Measurements from ENCODE around the gene APRT.
A peak's percentile ranks its signal among the peaks of the same experiment; 100 is the strongest.

Gene APRT

DNA sequence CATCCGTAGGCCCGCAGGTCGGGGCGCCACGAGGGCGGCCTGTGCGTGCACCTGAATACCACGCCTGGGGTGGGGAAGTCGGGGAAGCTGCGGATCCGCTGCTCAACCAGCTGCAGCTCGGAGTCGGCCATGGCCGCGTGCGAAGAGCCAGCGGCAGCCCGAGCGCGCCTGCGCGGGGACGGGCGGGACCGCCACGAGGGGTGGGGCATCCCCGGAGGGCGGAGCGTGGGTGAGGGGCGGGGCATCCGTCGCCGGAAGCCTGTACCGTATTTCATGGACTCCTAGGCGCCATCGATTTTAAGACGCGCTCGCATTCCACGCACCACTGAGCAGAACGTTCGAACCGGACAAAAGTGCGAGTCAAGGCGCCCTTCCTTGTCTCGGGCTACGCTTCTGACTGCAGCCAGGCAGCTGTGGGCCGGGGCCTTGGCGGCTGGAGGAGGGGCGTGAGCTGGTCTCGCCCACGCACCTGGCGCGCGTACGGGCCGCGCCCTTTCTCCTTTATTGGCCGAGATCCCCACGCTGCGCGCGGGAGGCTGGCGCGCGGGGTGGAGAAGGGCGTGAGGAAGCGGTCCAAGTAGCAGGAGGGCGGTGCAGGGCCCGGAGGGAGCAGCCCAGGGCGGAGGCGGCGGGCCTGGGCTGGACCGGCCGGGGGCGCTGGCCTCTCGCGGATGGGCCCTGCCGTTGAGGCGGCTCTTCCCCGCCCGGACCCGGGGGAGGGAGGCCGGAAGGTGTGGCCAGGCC, at the start of gene APRT:
APRT (minus strand) TSS at position 160 of the 744 bp plus-strand sequence; CDS start at position 131, 29 bp downstream.
- DNase-seq = peak; percentile 54

DNA sequence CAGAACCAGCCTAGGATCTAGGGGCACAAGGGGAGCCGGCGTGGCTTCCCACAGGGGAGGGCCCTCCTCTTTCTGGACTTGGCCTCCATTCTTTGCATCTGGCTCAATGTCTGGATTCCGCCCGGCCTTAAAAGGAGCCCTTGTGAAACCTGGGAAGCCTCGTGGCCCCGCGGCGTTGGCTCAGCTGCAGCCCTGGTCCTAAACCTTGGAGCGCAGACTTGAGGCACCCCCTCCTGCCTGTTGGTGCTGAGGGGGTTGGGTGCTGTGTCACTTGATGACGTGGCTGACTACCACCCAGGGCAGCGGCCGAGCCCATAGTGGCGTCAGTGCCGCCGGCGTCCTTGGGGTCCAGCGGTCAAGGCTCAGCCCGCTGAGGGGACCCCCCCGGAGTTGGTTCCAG, 49.6 kb upstream of the APRT start:
- no peak for DNase-seq

- DNase-seq = no peak
Measured at GRCh38 chr16:88859381-88860091, 47.8 kb upstream of the APRT start.

DNA sequence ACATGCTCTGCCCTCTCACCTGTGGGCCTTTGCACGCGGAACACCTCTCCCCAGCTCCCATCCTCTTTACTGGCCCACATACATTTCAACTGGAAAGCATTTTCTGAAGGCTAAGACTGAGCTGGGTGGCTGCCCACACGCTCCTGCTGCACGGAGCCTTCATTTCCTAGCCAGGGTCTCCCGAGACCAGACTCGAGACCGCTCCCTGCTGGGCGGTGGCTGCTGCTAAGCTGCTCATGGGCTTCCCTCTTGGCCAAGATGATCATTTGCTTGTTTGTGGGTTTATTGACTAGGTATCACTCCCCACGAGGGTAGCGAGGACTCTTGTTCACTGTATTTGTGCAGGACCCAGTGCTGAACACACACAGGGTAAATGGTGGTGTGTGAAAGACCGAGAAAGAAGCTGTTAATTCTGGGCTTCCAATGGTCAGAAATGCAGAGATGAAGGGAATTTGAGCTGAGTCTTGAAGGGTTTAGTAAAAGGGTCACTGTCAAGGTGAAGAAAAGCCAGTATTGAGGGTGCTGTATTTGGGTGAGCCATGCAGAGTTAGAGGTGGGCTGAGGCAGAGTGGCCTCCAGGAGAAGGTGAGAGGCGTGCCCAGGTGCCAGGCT, 46.1 kb upstream of the APRT start:
- DNase-seq = no peak

DNA sequence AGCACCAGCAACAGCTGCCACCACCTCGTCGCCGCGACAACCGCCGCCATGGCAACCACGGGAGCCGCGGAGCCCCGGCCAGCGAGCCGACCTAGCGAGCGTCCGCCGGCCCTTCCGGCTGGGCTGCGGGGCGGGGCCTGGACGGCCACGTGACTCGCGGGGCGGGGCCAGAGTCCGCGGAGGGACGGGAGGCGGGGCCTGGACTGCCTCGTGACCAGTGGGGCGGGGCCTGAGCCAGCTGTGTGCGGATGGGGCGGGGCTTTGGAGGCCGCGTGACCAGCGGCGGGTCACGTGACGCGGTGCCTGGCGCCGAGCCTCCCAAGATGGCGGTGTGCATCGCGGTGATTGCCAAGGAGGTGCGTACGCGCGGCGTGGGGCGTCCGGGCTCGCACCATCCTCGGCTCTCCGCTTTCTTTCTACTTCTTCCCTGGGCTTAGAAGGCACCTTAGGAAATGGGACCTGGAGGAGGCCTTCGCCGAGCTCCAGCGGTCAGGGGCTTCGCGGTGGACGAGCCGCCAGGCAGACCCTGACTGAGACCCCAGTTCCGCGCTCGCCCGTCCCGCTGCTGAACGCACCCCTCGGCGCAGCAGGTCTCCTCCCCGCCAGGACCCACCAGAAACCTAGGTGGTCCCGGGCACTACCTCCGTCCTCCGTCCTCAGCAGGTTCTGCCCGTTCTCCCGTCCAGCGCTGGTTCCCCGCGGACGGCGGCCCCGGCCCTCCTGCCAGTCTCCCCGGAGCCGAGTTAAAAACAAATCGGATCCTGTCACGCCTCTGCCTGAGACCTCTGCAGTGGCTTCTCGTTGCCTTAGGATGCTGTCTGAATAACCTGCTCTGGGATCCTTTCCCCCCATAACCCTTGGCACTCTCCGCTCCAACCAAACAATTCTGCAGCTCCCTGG, 45.4 kb upstream of the APRT start, which contains the start of the genes GALNS and TRAPPC2L:
GALNS (minus strand) TSS at position 120 of the 900 bp plus-strand sequence; CDS start at position 50, 70 bp downstream.
TRAPPC2L (plus strand) TSS at position 300 of the 900 bp plus-strand sequence; CDS start at position 324, 24 bp downstream.
- peak; percentile 83 for DNase-seq

DNA sequence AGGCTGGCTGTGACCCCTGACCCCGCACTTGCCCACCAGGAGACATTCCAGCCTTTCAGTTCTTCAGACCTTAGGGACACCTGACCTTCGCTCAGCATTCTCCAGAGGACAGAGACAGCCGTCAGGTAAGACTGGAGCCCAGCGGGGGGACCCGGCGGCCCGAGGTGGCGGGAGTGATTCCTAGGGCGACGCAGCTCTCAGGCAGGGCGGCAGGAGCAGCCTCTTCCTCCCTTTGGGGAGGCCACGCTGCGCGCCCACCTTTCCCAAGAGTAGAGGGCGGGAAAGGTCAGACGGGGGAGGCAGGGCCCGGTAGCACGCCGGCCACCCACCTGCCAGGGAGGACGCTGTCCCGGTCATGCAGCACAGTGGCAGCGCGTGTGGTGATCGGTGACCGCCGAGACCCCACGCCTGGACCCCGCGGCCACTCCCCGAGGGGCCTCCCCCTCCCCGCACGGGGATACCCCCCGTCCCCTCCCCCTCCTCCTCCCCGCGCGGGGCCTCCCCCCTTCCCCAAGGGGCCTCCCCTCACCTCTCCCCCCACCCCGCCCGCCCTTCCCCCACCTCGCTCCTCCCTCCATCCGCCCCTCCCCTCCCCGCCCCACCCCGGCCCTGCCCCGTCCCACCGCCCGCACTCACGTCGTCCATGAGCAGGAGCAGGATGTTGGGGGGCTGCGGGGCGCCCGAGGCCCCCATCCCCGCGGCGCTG, 44.5 kb upstream of the APRT start:
- no peak for DNase-seq

- no peak for DNase-seq
Measured at GRCh38 chr16:88855736-88856121, 44.0 kb upstream of the APRT start.

DNA sequence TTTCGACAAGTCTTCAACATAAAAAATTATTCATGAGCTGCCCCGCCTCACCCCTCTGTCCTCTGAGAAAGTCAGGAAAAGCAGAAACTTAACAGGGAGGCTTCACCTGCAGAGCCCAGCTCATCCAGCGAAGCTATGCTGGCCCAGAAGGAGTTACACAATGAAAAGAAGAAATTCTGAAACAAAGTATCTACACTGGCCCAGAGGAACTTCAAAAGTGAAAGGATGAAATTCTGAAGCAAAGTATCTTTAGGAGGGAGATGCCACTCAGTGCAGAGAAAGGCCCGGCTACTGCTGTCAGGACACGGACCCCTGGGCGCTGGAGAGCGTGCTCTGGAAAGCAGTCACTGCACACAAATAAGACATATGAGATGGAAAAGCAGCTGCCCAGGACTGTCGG, 43.4 kb upstream of the APRT start:
- no peak for DNase-seq

GRCh38 chr16:88854306-88855111, 42.8 kb upstream of the APRT start:
- DNase-seq = no peak

GRCh38 chr16:88853325-88853941, 41.7 kb upstream of the APRT start:
- DNase-seq = no peak

DNA sequence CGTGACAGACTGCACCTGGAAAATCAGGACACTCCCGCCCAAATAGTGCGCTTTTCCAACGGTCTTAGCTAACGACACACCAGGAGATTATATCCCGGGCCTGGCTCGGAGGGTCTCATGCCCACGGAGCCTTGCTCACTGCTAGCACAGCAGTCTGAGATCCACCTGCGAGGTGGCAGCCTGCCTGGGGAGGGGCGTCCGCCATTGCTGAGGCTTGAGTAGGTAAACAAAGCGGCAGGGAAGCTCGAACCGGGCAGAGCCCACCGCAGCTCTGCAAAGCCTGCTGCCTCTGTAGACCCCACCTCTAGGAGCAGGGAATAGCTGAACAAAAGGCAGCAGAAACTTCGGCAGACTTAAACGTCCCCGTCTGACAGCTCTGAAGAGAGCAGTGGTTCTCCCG, 39.9 kb upstream of the APRT start:
- no peak for DNase-seq

DNA sequence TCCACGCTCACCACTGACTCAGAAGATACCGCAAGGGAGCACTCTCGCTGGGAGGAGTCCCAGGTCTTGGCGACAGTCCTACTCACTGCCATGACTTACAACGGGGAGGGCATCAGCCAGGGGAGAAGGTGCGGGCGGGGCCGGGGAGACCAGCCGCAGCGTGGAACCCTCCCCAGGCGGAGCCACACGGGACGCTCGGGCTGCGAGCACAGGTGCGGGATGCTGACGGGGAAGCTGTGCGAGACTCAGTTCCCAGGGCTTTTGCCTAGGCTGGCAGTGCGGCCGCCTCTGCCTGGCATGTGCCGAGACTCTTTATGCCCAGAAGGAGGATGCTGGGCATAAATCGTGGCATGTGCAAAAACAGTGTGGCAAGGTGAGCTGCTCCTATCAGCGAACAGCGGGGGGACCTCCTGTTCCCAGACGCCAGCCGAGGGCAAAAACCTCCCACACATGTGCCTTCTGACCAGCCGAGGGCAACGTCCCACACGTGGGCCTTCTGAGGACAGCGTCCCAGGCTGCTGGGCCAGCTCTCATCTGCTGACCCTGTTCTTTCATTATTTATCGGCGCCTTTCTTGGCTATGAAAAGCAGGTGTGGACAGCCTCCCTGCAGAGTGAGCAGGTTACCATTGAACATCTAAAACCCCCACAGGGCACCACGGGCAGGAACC, 38.9 kb upstream of the APRT start:
- no peak for DNase-seq

DNA sequence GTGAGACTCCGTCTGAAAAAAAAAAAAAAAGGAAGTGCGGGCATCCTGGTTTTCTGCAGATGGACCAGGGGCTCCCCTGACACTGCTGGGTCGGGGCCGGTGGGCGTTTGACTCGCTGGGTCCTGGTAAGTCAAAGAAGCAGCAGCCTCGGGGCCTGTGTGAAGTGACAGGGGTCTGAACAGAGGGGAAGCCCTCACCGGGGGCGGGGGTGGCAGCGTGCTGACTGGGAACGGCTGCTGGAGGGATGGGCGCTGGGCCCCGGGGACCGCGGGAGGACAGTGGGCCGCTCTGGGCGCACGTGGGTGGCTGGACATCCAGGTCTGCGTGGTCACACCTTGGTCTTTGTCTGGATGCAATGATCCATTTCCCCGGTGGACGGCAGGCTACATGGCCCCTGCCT, 36.8 kb upstream of the APRT start:
- no peak for DNase-seq

- no peak for DNase-seq
Measured at GRCh38 chr16:88847654-88848053, 35.9 kb upstream of the APRT start.

DNA sequence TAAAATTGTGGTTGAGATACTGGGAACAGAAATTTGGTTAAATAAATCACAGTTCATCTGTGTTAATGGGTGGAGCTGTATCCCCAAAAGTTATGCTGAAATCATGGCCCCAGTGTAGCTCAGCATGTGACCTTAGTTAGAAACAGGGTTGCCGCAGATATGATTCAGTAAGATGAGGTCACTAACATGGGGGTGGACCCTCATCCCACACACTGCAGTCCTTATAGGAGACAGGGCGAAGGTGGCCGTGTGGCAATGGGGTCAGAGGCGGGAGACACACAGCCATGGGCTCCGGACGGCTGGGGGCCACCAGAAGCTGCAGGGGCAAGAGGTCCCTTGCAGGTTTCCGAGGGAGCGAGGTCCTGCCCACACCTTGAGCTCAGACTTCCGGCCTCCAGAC, 34.4 kb upstream of the APRT start:
- DNase-seq = no peak

- DNase-seq = no peak
Measured at GRCh38 chr16:88844419-88845036, 32.8 kb upstream of the APRT start.

DNA sequence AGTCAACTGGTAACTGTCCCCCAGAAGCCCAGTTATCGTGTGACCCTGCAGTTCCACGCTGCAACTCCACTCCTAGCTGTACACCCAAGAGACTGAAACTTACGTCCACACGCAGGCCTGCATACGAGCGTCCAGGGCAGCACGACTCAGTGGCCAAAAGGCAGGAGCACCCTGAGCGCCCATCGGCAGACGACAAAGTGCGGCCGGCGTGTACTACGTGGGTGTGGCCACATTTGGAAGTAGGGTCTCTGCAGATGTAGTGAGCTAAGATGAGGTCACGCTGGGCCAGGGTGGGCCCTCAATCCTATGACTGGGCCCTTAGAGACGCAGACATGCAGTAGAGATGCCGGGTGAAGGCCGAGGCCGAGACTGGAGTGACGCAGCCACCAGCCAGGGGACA, 31.5 kb upstream of the APRT start:
- no peak for DNase-seq

- DNase-seq = no peak
Measured at GRCh38 chr16:88842806-88843205, 31.1 kb upstream of the APRT start.

DNA sequence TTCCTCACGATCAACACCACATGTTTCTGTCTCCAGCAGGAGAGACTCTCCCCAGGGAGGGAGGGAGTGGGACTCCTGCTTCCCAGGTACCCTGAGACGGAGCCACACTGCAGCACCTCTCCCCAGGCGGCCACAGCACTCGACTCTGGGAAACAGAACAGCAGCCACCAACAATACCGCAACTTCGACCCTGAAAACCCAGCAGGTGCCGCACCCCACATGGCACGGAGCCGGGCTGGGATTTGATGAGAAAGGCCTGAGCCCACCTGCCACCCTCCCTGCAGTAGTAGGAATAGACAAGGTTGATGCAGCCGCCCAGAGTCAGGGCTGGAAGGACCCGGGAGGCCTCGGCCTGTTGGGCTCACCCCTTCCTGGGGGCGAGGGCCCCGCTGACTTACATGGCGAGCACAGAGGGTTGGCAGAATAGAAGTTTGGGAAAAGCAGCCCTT, 30.6 kb upstream of the APRT start:
- DNase-seq = no peak
